ENCODE data around the gene OOSP4A.

Gene OOSP4A

GRCh38 chr11:59983212-59983611 lies 19.4 kb downstream of the OOSP4A start:
- TF ChIP-seq TAF1 (IDR thresholded peaks at IDR 0.05; ENCODE audit: low read depth) = no peak
- no peak for TF ChIP-seq EGR1 (IDR thresholded peaks at IDR 0.05)
- no peak for TF ChIP-seq YY1 (IDR thresholded peaks at IDR 0.05; ENCODE audit: low read depth)
- no peak for TF ChIP-seq RAD21 (IDR thresholded peaks at IDR 0.05; ENCODE audit: low read depth)
- no peak for TF ChIP-seq REST (IDR thresholded peaks at IDR 0.05; ENCODE audit: low read depth)
- no peak for TF ChIP-seq USF1 (IDR thresholded peaks at IDR 0.05)
- TF ChIP-seq ZBTB7A (IDR thresholded peaks at IDR 0.05; ENCODE audit: low read depth) = no peak
- no peak for TF ChIP-seq NFIC (IDR thresholded peaks at IDR 0.05)
- TF ChIP-seq TCF12 (IDR thresholded peaks at IDR 0.05; ENCODE audit: low read depth) = no peak
- TF ChIP-seq CEBPB (IDR thresholded peaks at IDR 0.05) = no peak
- no peak for TF ChIP-seq MAX (IDR thresholded peaks at IDR 0.05)
- no peak for TF ChIP-seq FOXM1 (IDR thresholded peaks at IDR 0.05; ENCODE audit: borderline replicate concordance, low read depth)
- TF ChIP-seq TEAD4 (IDR thresholded peaks at IDR 0.05) = no peak
- no peak for TF ChIP-seq CREB1 (IDR thresholded peaks at IDR 0.05; ENCODE audit: low read depth)
- no peak for TF ChIP-seq EP300 (IDR thresholded peaks at IDR 0.05; ENCODE audit: borderline replicate concordance)

- TF ChIP-seq REST (IDR thresholded peaks at IDR 0.05; ENCODE audit: low read depth) (no peak), FOXM1 (IDR thresholded peaks at IDR 0.05; ENCODE audit: borderline replicate concordance, low read depth) (no peak), TEAD4 (IDR thresholded peaks at IDR 0.05) (no peak), NFIC (IDR thresholded peaks at IDR 0.05) (no peak), ZBTB7A (IDR thresholded peaks at IDR 0.05; ENCODE audit: low read depth) (no peak), CEBPB (IDR thresholded peaks at IDR 0.05) (no peak), RAD21 (IDR thresholded peaks at IDR 0.05; ENCODE audit: low read depth) (no peak), TCF12 (IDR thresholded peaks at IDR 0.05; ENCODE audit: low read depth) (no peak), EP300 (IDR thresholded peaks at IDR 0.05; ENCODE audit: borderline replicate concordance) (no peak), EGR1 (IDR thresholded peaks at IDR 0.05) (no peak), CREB1 (IDR thresholded peaks at IDR 0.05; ENCODE audit: low read depth) (no peak), TAF1 (IDR thresholded peaks at IDR 0.05; ENCODE audit: low read depth) (no peak), USF1 (IDR thresholded peaks at IDR 0.05) (no peak), YY1 (IDR thresholded peaks at IDR 0.05; ENCODE audit: low read depth) (no peak), MAX (IDR thresholded peaks at IDR 0.05) (no peak)
Observed at GRCh38 chr11:59984368-59984767, 20.5 kb downstream of the OOSP4A start.

- TF ChIP-seq TEAD4 (IDR thresholded peaks at IDR 0.05) (no peak), ZBTB7A (IDR thresholded peaks at IDR 0.05; ENCODE audit: low read depth) (no peak), NFIC (IDR thresholded peaks at IDR 0.05) (no peak), YY1 (IDR thresholded peaks at IDR 0.05; ENCODE audit: low read depth) (no peak), EP300 (IDR thresholded peaks at IDR 0.05; ENCODE audit: borderline replicate concordance) (no peak), CREB1 (IDR thresholded peaks at IDR 0.05; ENCODE audit: low read depth) (no peak), RAD21 (IDR thresholded peaks at IDR 0.05; ENCODE audit: low read depth) (no peak), REST (IDR thresholded peaks at IDR 0.05; ENCODE audit: low read depth) (no peak), CEBPB (IDR thresholded peaks at IDR 0.05) (no peak), MAX (IDR thresholded peaks at IDR 0.05) (no peak), EGR1 (IDR thresholded peaks at IDR 0.05) (no peak), TCF12 (IDR thresholded peaks at IDR 0.05; ENCODE audit: low read depth) (no peak), TAF1 (IDR thresholded peaks at IDR 0.05; ENCODE audit: low read depth) (no peak), USF1 (IDR thresholded peaks at IDR 0.05) (no peak), FOXM1 (IDR thresholded peaks at IDR 0.05; ENCODE audit: borderline replicate concordance, low read depth) (no peak)
Observed at GRCh38 chr11:59990421-59990820, 26.6 kb downstream of the OOSP4A start.

Measured in Ishikawa (cell line).